GM12878 (cell line): ENCODE measurements around the gene RAD51B. TPM values are rescaled to one million over a fixed set of nuclear protein-coding genes. Genes with fewer than 3 reads are reported as not detected.

ENCODE experiments used
- CHD4 ChIP-seq: fragments of 200-600 bp; sonication (generic); IDR thresholded peaks from 2 replicates; pipeline ENCODE4 v1.6.1; 2016; ENCODE audit warnings: mild to moderate bottlenecking
- E4F1 ChIP-seq: fragments of 450-650 bp; IDR thresholded peaks from 2 replicates; pipeline ENCODE4 v1.6.1; 2018; ENCODE audit warnings: borderline replicate concordance, mild to moderate bottlenecking; ENCODE audit not compliant: partially characterized antibody
- ESRRA ChIP-seq: IDR thresholded peaks from 2 replicates; pipeline ENCODE4 v1.6.1; 2012; ENCODE audit warnings: mild to moderate bottlenecking, low read length, improper control_type of control experiment
- ETV6 ChIP-seq, 2 experiments: fragments of 450-650 bp in 1 of 2; IDR thresholded peaks in 1 of 2; conservative IDR thresholded peaks in 1 of 2; 2 replicates each; pipeline ENCODE4 v1.6.1; 2014; ENCODE audit warnings: antibody characterized with exemption in 1 of 2, borderline replicate concordance in 1 of 2, low read depth in 1 of 2, mild to moderate bottlenecking in 1 of 2, moderate library complexity in 1 of 2
- HDGF ChIP-seq: fragments of 450-650 bp; IDR thresholded peaks from 2 replicates; pipeline ENCODE4 v1.6.1; 2016; ENCODE audit warnings: antibody characterized with exemption
- IRF4 ChIP-seq: IDR thresholded peaks from 2 replicates; pipeline ENCODE4 v1.6.1; 2011; ENCODE audit warnings: low read depth, low read length
- KDM1A ChIP-seq: fragments of 200-600 bp; sonication (generic); IDR thresholded peaks from 2 replicates; pipeline ENCODE4 v1.6.1; 2016; ENCODE audit warnings: borderline replicate concordance
- NKRF ChIP-seq: fragments of 450-650 bp; conservative IDR thresholded peaks from 2 replicates; pipeline ENCODE4 v1.6.1; 2017; ENCODE audit warnings: mild to moderate bottlenecking, moderate library complexity
- POLR2AphosphoS2 ChIP-seq: IDR thresholded peaks from 2 replicates; pipeline ENCODE4 v1.6.1; 2011; ENCODE audit warnings: low read depth, mild to moderate bottlenecking, low read length, improper control_type of control experiment, moderate library complexity
- POLR2AphosphoS5 ChIP-seq: IDR thresholded peaks from 2 replicates; pipeline ENCODE4 v1.6.1; 2011; ENCODE audit warnings: mild to moderate bottlenecking, low read length, inconsistent platforms
- RCOR1 ChIP-seq: conservative IDR thresholded peaks from 2 replicates; pipeline ENCODE4 v1.6.1; 2012; ENCODE audit warnings: low read depth, low read length, improper control_type of control experiment
- RELA ChIP-seq: fragments of 450-650 bp; IDR thresholded peaks from 2 replicates; pipeline ENCODE4 v1.8.0; 2014; ENCODE audit warnings: borderline replicate concordance; ENCODE audit not compliant: partially characterized antibody
- SKIL ChIP-seq: fragments of 450-650 bp; IDR thresholded peaks from 2 replicates; pipeline ENCODE4 v1.6.1; 2017; ENCODE audit warnings: mild to moderate bottlenecking, low read depth, inconsistent platforms; ENCODE audit not compliant: poor library complexity, severe bottlenecking
- SMAD5 ChIP-seq: IDR thresholded peaks from 2 replicates; pipeline ENCODE4 v1.6.1; 2016; ENCODE audit warnings: antibody characterized with exemption, low read depth
- SMARCA5 ChIP-seq: fragments of 450-650 bp; IDR thresholded peaks from 2 replicates; pipeline ENCODE4 v1.6.1; 2017; ENCODE audit warnings: mild to moderate bottlenecking
- USF1 ChIP-seq: IDR thresholded peaks from 2 replicates; pipeline ENCODE4 v1.6.1; 2011; ENCODE audit warnings: borderline replicate concordance, low read depth, mild to moderate bottlenecking, moderate library complexity, mixed read lengths, low read length; ENCODE audit not compliant: insufficient read depth; ENCODE audit errors: extremely low read length
- ZNF622 ChIP-seq: fragments of 450-650 bp; IDR thresholded peaks from 2 replicates; pipeline ENCODE4 v1.6.1; 2017; ENCODE audit warnings: mild to moderate bottlenecking, inconsistent platforms
- polyA plus RNA-seq, 11 experiments: library from polyadenylated mRNA; depleted of rRNA in 4 of 11; unstranded in 6 of 11; stranded (reverse) in 5 of 11; fragments of >200 nt; fragmentation: Nextera tagmentation in 4 of 11; fragmentation: Illumina TruSeq in 1 of 11; extraction: Ambion mirVana in 4 of 11; extraction: Trizol in 1 of 11; gene quantifications; 1 replicate in 1 of 11; 2 replicates in 10 of 11; pipeline versions ENCODE4 v1.2.1 to v1.2.3, GENCODE V29; 2011 to 2016; ENCODE audit warnings: inconsistent platforms in 2 of 11, missing spikeins in 2 of 11, low read depth in 1 of 11
- total RNA-seq, 4 experiments: library from RNA; depleted of rRNA in 3 of 4; stranded (reverse); fragments of >200 nt in 3 of 4; fragmentation: Illumina TruSeq in 1 of 4; extraction: Trizol in 1 of 4; gene quantifications; 2 replicates each; pipeline versions ENCODE4 v1.2.1 to v1.2.3, GENCODE V29; 2013 to 2021
- TF ChIP-seq, protein P1 (sequence below): fragments of 450-650 bp; IDR thresholded peaks from 2 replicates; pipeline ENCODE4 v1.6.1; 2017; ENCODE audit warnings: mild to moderate bottlenecking, moderate library complexity

RAD51B gene
- total and polyA plus RNA-seq, 10 of the 15 experiments (the other 5 are each of a cell fraction or from before 2014, with no cell fraction given): 9.8 to 26.8 (median 21.3) TPM

GRCh38 chr14:67837011-67837624 is 17.5 kb downstream of the RAD51B start (continued):
- TF ChIP-seq ZNF622: no peak
- TF ChIP-seq KDM1A: no peak
- TF ChIP-seq ETV6 (conservative IDR thresholded peaks at IDR 0.05 in 1 of 2, IDR thresholded peaks at IDR 0.05 in 1 of 2; ENCODE audit: borderline replicate concordance in 1 of 2, low read depth in 1 of 2): no peak
- no peak for TF ChIP-seq ESRRA
- TF ChIP-seq NKRF: no peak
- no peak for TF ChIP-seq POLR2AphosphoS2
- TF ChIP-seq SMAD5: no peak
- peak; percentile 37 for TF ChIP-seq RELA
- TF ChIP-seq RCOR1: no peak
- no peak for TF ChIP-seq HDGF
- peak; percentile 38 for TF ChIP-seq SKIL
- TF ChIP-seq SMARCA5: peak; percentile 73
- TF ChIP-seq, protein P1, sequence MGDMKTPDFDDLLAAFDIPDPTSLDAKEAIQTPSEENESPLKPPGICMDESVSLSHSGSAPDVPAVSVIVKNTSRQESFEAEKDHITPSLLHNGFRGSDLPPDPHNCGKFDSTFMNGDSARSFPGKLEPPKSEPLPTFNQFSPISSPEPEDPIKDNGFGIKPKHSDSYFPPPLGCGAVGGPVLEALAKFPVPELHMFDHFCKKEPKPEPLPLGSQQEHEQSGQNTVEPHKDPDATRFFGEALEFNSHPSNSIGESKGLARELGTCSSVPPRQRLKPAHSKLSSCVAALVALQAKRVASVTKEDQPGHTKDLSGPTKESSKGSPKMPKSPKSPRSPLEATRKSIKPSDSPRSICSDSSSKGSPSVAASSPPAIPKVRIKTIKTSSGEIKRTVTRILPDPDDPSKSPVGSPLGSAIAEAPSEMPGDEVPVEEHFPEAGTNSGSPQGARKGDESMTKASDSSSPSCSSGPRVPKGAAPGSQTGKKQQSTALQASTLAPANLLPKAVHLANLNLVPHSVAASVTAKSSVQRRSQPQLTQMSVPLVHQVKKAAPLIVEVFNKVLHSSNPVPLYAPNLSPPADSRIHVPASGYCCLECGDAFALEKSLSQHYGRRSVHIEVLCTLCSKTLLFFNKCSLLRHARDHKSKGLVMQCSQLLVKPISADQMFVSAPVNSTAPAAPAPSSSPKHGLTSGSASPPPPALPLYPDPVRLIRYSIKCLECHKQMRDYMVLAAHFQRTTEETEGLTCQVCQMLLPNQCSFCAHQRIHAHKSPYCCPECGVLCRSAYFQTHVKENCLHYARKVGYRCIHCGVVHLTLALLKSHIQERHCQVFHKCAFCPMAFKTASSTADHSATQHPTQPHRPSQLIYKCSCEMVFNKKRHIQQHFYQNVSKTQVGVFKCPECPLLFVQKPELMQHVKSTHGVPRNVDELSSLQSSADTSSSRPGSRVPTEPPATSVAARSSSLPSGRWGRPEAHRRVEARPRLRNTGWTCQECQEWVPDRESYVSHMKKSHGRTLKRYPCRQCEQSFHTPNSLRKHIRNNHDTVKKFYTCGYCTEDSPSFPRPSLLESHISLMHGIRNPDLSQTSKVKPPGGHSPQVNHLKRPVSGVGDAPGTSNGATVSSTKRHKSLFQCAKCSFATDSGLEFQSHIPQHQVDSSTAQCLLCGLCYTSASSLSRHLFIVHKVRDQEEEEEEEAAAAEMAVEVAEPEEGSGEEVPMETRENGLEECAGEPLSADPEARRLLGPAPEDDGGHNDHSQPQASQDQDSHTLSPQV: 0 out of 2 replicates have a peak, but pooled peaks have one; percentile 12
- 0 out of 2 replicates have a peak, but pooled peaks have one; percentile 37 for TF ChIP-seq IRF4
- no peak for TF ChIP-seq POLR2AphosphoS5
- no peak for TF ChIP-seq CHD4
- TF ChIP-seq USF1: no peak
- no peak for TF ChIP-seq E4F1
